Activated effector memory CD4-positive, alpha-beta T cell treated with anti-CD3 and anti-CD28 coated beads, Interleukin-2, amount 50 U/mL, for 16 hours (primary cell): ENCODE data around the gene FAM117B.

Source experiments
- DNase-seq: peaks from one replicate; pipeline ENCODE4 v3.0.0-alpha.2; 2020

FAM117B gene

DNA sequence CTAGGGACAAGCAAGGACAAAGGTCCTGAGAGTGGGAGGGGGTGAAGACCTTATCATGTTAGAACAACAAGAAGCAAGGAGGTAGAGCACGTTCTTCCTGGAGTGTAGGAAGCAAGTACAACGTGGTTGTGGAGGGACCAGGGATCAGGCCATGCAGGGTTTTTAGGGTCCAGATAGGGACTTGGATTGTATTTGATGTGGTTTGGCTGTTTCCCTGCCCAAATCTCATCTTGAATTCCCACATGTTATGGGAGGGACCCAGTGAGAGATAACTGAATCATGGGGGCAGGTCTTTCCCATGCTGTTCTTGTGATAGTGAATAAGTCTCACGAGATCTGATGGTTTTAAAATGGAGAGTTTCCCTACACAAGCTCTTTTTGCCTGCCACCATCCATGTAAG lies 183.6 kb downstream of the FAM117B start:
- DNase-seq, result no peak
